Right atrium auricular region (tissue), 2 donors: ENCODE data around the gene EIPR1. TPM values are rescaled to one million over a fixed set of nuclear protein-coding genes. Genes with fewer than 3 reads are reported as not detected.

Experiments
- DNase-seq: peaks from one replicate; pipeline ENCODE4 v3.0.0-alpha.2; 2019; ENCODE audit warnings: low spot score
- H3K27ac ChIP-seq, 2 donors: fragments of 200-600 bp; sonication (generic); 1 replicate in 1 of 2; 2 replicates in 1 of 2; pipeline ENCODE4 v1.5.1; 2016 to 2019
- H3K27me3 ChIP-seq, 2 donors: fragments of 200-600 bp; sonication (generic); one replicate each; pipeline versions ENCODE4 v1.5.1 to v1.6.0; 2017 to 2019
- H3K36me3 ChIP-seq: fragments of 200-600 bp; sonication (generic); one replicate; pipeline ENCODE4 v1.5.1; 2016
- H3K4me1 ChIP-seq, 2 donors: fragments of 200-600 bp; sonication (generic); one replicate each; pipeline versions ENCODE4 v1.5.1 to v1.6.0; 2017 to 2019
- H3K4me3 ChIP-seq, 2 donors: fragments of 200-600 bp; sonication (generic); 1 replicate in 1 of 2; 2 replicates in 1 of 2; pipeline ENCODE4 v1.5.1; 2017 to 2019; ENCODE audit warnings: mild to moderate bottlenecking in 1 of 2, moderate library complexity in 1 of 2
- H3K9me3 ChIP-seq, 2 donors: fragments of 200-600 bp; sonication (generic); one replicate each; pipeline ENCODE4 v1.5.1; 2019
- CTCF ChIP-seq, 2 donors: fragments of 200-600 bp; sonication (generic); IDR thresholded peaks; one replicate each; pipeline ENCODE4 v1.5.1; 2019; ENCODE audit warnings: antibody characterized with exemption in 2 of 2
- total RNA-seq, 2 donors: library from RNA; depleted of rRNA; stranded (reverse); fragments of >200 nt; gene quantifications; one replicate each; pipeline ENCODE4 v1.1.0, GENCODE V29; 2016

Gene EIPR1
- total RNA-seq, 2 donors from 2014 or later: 13.2 to 13.6 TPM

DNA sequence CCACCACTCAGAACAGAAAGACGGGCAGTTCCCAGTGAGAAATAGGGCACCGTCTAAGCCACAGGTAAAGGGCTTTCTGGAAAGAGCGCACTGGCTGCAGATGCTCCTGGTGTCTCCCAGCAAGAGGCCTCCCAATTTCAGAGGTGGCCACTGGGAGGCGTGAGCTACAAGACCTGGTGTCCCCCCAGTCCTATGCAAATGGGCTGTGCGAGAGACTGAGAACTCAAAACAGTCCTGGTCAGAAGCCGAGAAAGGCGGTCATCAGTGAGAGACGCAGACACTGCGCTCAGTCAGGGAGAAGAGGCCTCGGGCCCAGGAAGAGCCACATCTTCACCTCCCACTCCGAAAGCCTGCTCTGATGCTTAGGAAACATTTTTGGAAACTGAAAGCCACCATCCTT, 179.5 kb downstream of the EIPR1 start:
- Histone ChIP-seq H3K27me3 (no peaks in the 10 kb centered on the region), H3K27ac (no peak overlapping the region), H3K4me1 (no peaks in the 10 kb centered on the region), H3K4me3 (no peak overlapping the region), H3K9me3 (no peaks in the 10 kb centered on the region), H3K36me3 (no peaks in the 10 kb centered on the region)
- DNase-seq: no peak
- TF ChIP-seq CTCF (IDR thresholded peaks at IDR 0.05): no peak

- no peaks in the 10 kb centered on the region for H3K36me3 ChIP-seq
- no peak overlapping the region for H3K4me3 ChIP-seq
- no peak for DNase-seq
- H3K4me1 ChIP-seq: no peaks in the 10 kb centered on the region
- no peaks in the 10 kb centered on the region for H3K9me3 ChIP-seq
- no peak overlapping the region for H3K27ac ChIP-seq
- H3K27me3 ChIP-seq: no peaks in the 10 kb centered on the region
- no peak for TF ChIP-seq CTCF (IDR thresholded peaks at IDR 0.05)
Observed at GRCh38 chr2:3197308-3197707, 180.3 kb downstream of the EIPR1 start.

GRCh38 chr2:3196716-3197115, 180.9 kb downstream of the EIPR1 start:
- Histone ChIP-seq H3K4me3 (no peak overlapping the region), H3K9me3 (no peaks in the 10 kb centered on the region), H3K36me3 (peaks cover 4% of the 10 kb centered on the region), H3K27ac (no peak overlapping the region), H3K27me3 (no peaks in the 10 kb centered on the region), H3K4me1 (no peaks in the 10 kb centered on the region)
- DNase-seq: no peak
- no peak for TF ChIP-seq CTCF (IDR thresholded peaks at IDR 0.05)

DNA sequence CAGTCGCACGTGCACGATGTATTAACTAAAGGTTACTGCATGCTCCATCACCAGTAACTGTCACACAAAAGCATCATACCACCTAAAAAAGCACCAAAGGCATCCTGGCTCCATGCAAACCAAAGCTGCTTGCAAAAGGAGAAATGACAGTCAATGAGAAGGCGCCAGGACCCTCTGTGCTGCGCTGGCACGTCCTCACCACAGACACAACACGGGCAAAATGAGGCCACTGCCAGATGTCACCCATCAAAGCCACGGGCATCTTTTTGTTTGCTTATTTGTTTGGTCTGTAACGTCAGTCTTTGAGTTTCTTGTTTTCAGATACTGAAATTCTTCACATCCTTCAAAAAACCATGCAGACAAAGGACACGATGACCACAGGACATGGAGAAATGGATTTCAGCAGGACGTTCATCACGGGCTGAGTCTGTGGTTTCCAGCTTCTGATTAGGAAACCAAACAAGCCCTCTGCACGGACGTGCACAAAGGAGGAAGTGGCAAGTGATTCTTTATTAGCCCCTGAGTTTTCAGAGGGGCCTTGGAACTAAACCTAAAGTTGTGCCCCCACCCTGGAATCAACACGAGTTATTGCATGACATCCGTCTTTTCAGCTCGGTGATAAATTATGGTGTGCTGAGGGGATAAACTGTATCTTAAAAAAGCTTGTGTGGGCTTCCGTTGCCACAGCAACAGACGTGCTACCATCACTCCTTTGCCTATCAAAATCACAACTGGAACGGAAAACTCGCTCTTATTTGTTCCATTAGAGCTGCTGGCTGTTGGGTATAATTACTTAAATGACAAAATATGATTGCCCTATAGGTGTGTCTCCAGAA, 181.8 kb downstream of the EIPR1 start:
- H3K4me3 ChIP-seq: no peak overlapping the region
- no peak for TF ChIP-seq CTCF (IDR thresholded peaks at IDR 0.05)
- no peaks in the 10 kb centered on the region for H3K27me3 ChIP-seq
- no peak for DNase-seq
- H3K36me3 ChIP-seq: peaks cover 4% of the 10 kb centered on the region
- no peaks in the 10 kb centered on the region for H3K4me1 ChIP-seq
- no peak overlapping the region for H3K27ac ChIP-seq
- H3K9me3 ChIP-seq: no peaks in the 10 kb centered on the region

- H3K4me3 ChIP-seq: no peak overlapping the region
- H3K27ac ChIP-seq: no peak overlapping the region
- peaks cover 4% of the 10 kb centered on the region for H3K36me3 ChIP-seq
- H3K27me3 ChIP-seq: no peaks in the 10 kb centered on the region
- no peak for TF ChIP-seq CTCF (IDR thresholded peaks at IDR 0.05)
- no peak for DNase-seq
- no peaks in the 10 kb centered on the region for H3K9me3 ChIP-seq
- H3K4me1 ChIP-seq: no peaks in the 10 kb centered on the region
Observed at GRCh38 chr2:3194828-3195227, 182.8 kb downstream of the EIPR1 start.
